HCT116 (cell line): Measurements from ENCODE around the gene CPNE2. TPM values are rescaled to one million over a fixed set of nuclear protein-coding genes. Genes with fewer than 3 reads are reported as not detected.

Experiments used
- ATAC-seq: fragments of 200-7000 bp; cut with Tn5 transposase; 2 replicates; pipeline ENCODE4 v1.9.1; 2020; ENCODE audit warnings: mild to moderate bottlenecking, moderate library complexity
- BruUV-seq: library from RNA; stranded (reverse); fragments of 400-500 nt; replicated peaks from 2 replicates; lab custom pipeline; 2021; lab: Mats Ljungman, UMichigan
- CTCF ChIA-PET: fragments of 300-600 bp; sonication (Branson Sonifier 250); formaldehyde crosslinking; loops from one replicate; lab custom pipeline; 2021; ENCODE audit warnings: antibody characterized with exemption; lab: Charles Lee
- POLR2A ChIA-PET: fragments of 300-600, 350-600 bp; sonication (Branson Sonifier 250); formaldehyde crosslinking; loops from one replicate; lab custom pipeline; 2021; ENCODE audit warnings: antibody characterized with exemption; lab: Charles Lee
- RAD21 ChIA-PET, 2 experiments: fragments of 300-600 bp; sonication (Branson Sonifier 250); formaldehyde crosslinking; loops; one replicate each; lab custom pipeline; 2023; ENCODE audit warnings: low total read pairs in 2 of 2; ENCODE audit not compliant: uncharacterized antibody in 2 of 2, unreplicated experiment in 2 of 2, low non-redundant PET in 1 of 2; lab: Charles Lee
- DNase-seq: peaks from one replicate; pipeline ENCODE4 v3.0.0-alpha.2; 2010; ENCODE audit warnings: low read depth, low spot score
- H2AFZ ChIP-seq: fragments of 200-600 bp; shearing (Covaris generic), sonication (generic); 2 replicates; pipeline ENCODE4 v1.6.1; 2017; ENCODE audit warnings: low read depth, mixed run types, mixed read lengths, antibody characterized with exemption, low read length; ENCODE audit not compliant: poor library complexity, severe bottlenecking
- H3K27ac ChIP-seq: 2 replicates; pipeline ENCODE4 v1.5.1; 2012; ENCODE audit warnings: low read depth, low read length
- H3K27me3 ChIP-seq: fragments of 200-600 bp; sonication (generic); 2 replicates; pipeline ENCODE4 v1.6.1; 2016; ENCODE audit warnings: mixed run types, low read length, mixed read lengths; ENCODE audit not compliant: insufficient read depth
- H3K36me3 ChIP-seq, 2 experiments: fragments of 200-500 bp in 1 of 2; fragments of 200-600 bp in 1 of 2; sonication (Bioruptor generic) in 1 of 2; sonication (generic) in 1 of 2; 2 replicates each; pipeline versions ENCODE4 v1.5.1 to v1.6.1; 2014 to 2016; ENCODE audit warnings: low read length in 2 of 2, inconsistent platforms in 1 of 2, mixed read lengths in 1 of 2, mixed run types in 1 of 2; ENCODE audit not compliant: insufficient read depth in 2 of 2, control insufficient read depth in 1 of 2
- H3K4me1 ChIP-seq, 2 experiments: fragments of 200-600 bp in 1 of 2; sonication (generic) in 1 of 2; 2 replicates each; pipeline versions ENCODE4 v1.5.1 to v1.6.1; 2012 to 2017; ENCODE audit warnings: low read length in 2 of 2, inconsistent platforms in 1 of 2, mild to moderate bottlenecking in 1 of 2, mixed read lengths in 1 of 2, mixed run types in 1 of 2, moderate library complexity in 1 of 2; ENCODE audit not compliant: insufficient read depth in 2 of 2, control insufficient read depth in 1 of 2
- H3K4me2 ChIP-seq: fragments of 200-600 bp; sonication (generic); 2 replicates; pipeline ENCODE4 v1.6.1; 2017; ENCODE audit warnings: mixed run types, low read length, mixed read lengths
- H3K4me3 ChIP-seq, 2 experiments: fragments of 200-600 bp in 1 of 2; sonication (generic) in 1 of 2; replicated peaks in 1 of 2; 2 replicates each; pipeline ENCODE4 v1.5.1; 2011 to 2016; ENCODE audit warnings: low read length in 2 of 2, control low read depth in 1 of 2, low read depth in 1 of 2, mild to moderate bottlenecking in 1 of 2, mixed read lengths in 1 of 2, mixed run types in 1 of 2
- H3K79me2 ChIP-seq: fragments of 200-600 bp; sonication (generic); 2 replicates; pipeline ENCODE4 v1.6.1; 2017; ENCODE audit warnings: mild to moderate bottlenecking, mixed run types, low read length, moderate library complexity, mixed read lengths; ENCODE audit not compliant: insufficient read depth
- H3K9ac ChIP-seq: fragments of 200-600 bp; sonication (generic); 2 replicates; pipeline ENCODE4 v1.6.1; 2016; ENCODE audit warnings: low read length, mixed read lengths
- H3K9me2 ChIP-seq: fragments of 200-600 bp; sonication (generic), shearing (Covaris generic); 2 replicates; pipeline ENCODE4 v1.6.1; 2017; ENCODE audit warnings: mixed run types, mild to moderate bottlenecking, moderate library complexity; ENCODE audit not compliant: insufficient read depth
- H3K9me3 ChIP-seq, 2 experiments: fragments of 200-500 bp in 1 of 2; fragments of 200-600 bp in 1 of 2; sonication (Bioruptor generic) in 1 of 2; sonication (generic) in 1 of 2; 2 replicates each; pipeline ENCODE4 v1.6.1; 2014 to 2017; ENCODE audit warnings: low read length in 2 of 2, mixed read lengths in 2 of 2, inconsistent platforms in 1 of 2, low read depth in 1 of 2, mild to moderate bottlenecking in 1 of 2, mixed run types in 1 of 2, moderate library complexity in 1 of 2; ENCODE audit not compliant: control insufficient read depth in 1 of 2, insufficient read depth in 1 of 2
- H4K20me1 ChIP-seq: fragments of 200-600 bp; sonication (generic), shearing (Covaris generic); 2 replicates; pipeline ENCODE4 v1.6.1; 2017; ENCODE audit warnings: mixed run types, mild to moderate bottlenecking, moderate library complexity; ENCODE audit not compliant: insufficient read depth
- CBX3 ChIP-seq: IDR thresholded peaks from 2 replicates; pipeline ENCODE4 v1.6.1; 2012; ENCODE audit warnings: low read depth
- EZH2 ChIP-seq: fragments of 200-600 bp; sonication (generic); IDR thresholded peaks from 2 replicates; pipeline ENCODE4 v1.6.1; 2017; ENCODE audit warnings: antibody characterized with exemption, mixed run types
- FOSL1 ChIP-seq: IDR thresholded peaks from 2 replicates; pipeline ENCODE4 v1.6.1; 2012; ENCODE audit warnings: low read depth
- JUND ChIP-seq: IDR thresholded peaks from 2 replicates; pipeline ENCODE4 v1.6.1; 2012
- POLR2A ChIP-seq: IDR thresholded peaks from 2 replicates; pipeline ENCODE4 v1.7.0; 2011; ENCODE audit warnings: borderline replicate concordance; ENCODE audit not compliant: insufficient read depth, insufficient read length; ENCODE audit errors: extremely low read depth
- POLR2AphosphoS5 ChIP-seq: IDR thresholded peaks from 2 replicates; pipeline ENCODE4 v1.6.1; 2011; ENCODE audit warnings: mild to moderate bottlenecking, low read depth, low read length, moderate library complexity
- SIN3A ChIP-seq: IDR thresholded peaks from 2 replicates; pipeline ENCODE4 v1.6.1; 2012; ENCODE audit warnings: low read depth
- SP1 ChIP-seq: IDR thresholded peaks from 2 replicates; pipeline ENCODE4 v1.6.1; 2012; ENCODE audit warnings: low read depth
- SRF ChIP-seq: IDR thresholded peaks from 2 replicates; pipeline ENCODE4 v1.6.1; 2012; ENCODE audit warnings: low read depth
- TCF7L2 ChIP-seq: IDR thresholded peaks from 2 replicates; pipeline ENCODE4 v1.7.0; 2011; ENCODE audit warnings: borderline replicate concordance, inconsistent platforms; ENCODE audit not compliant: insufficient read depth, insufficient read length; ENCODE audit errors: extremely low read depth
- ZFX ChIP-seq: fragments of 450-650 bp; IDR thresholded peaks from 2 replicates; pipeline ENCODE4 v1.6.1; 2017
- intact Hi-C: fragments of 100-400 bp; cut with micrococcal nuclease; formaldehyde crosslinking; loops from 2 replicates; pipeline ENCODE4 v1.10.0; 2022
- total RNA-seq: library from RNA; stranded (reverse); gene quantifications from one replicate; pipeline ENCODE4 v1.2.1, GENCODE V29; 2021; ENCODE audit not compliant: unreplicated experiment
- TF ChIP-seq, protein P1 (sequence below): IDR thresholded peaks from 2 replicates; pipeline ENCODE4 v1.6.1; 2012; ENCODE audit warnings: low read depth
- TF ChIP-seq, protein P2 (sequence below): IDR thresholded peaks from 2 replicates; pipeline ENCODE4 v1.6.1; 2012

CPNE2 gene
- total RNA-seq, 1 experiment from 2014 or later, result 31.2 TPM

DNA sequence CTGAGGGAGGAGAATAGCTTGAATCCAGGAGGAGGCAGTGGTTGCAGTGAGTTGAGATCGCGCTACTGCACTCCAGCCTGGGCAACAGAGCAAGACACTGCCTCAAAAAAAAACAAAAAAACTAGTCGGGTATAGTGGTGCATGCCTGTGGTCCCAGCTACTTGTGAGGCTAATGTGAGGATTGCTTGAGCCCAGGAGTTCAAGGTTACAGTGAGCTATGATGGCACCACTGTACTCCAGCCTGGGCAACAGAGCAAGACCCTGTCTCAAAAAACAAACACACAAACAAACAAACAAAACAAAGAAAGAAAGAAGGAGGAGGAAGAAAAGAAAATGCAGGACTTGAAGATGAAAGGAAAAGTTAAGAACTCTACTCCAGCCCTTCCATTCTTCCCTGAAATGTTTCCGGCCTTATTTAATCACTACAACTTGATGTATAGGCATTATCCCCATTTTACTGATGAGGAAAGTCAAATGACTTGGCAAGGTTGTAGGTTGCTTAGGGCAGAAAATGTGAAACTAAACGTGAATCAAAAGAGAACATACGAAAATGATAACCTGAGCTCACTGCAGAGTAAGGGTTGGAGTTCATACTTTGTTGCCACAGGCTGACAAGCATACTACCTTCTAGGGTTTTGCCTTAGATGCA is 63.4 kb downstream of the CPNE2 start:
- no TSS peak for BruUV-seq
- CTCF ChIA-PET, result no interaction called here
- no peak for ATAC-seq

DNA sequence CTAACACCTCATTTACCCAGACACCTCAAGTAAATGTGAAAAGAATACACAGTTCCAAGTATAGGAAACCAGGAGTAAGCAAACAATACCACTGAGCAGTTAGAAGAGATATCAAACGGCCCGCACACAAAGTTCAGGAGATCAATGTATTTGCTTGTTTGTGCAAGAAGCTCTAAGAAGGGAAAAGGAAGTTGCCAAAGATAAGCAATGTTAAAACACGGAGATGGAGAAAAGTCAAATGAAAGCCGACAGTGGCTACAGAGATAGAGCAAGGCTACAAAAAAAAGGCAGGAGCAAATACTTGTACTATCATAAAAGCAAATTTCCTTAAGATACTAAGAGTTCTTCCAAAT is 63.9 kb downstream of the CPNE2 start:
- Histone ChIP-seq H3K27ac (no peak overlapping the region), H3K36me3 (peaks cover 28 to 34% of the 10 kb centered on the region in 2 experiments; a peak in 3 of 4 replicates), H3K79me2 (no peaks in the 10 kb centered on the region), H3K4me2 (no peak overlapping the region), H3K9ac (no peak overlapping the region), H3K4me3 (no peak overlapping the region), H2AFZ (no peak overlapping the region), H3K4me1 (no peaks in the 10 kb centered on the region), H3K9me3 (no peaks in the 10 kb centered on the region), H3K27me3 (no peaks in the 10 kb centered on the region), H3K9me2 (no peaks in the 10 kb centered on the region), H4K20me1 (no peaks in the 10 kb centered on the region)
- intact Hi-C loops, result no loop called here
- ChIA-PET RAD21 (no interaction called here), POLR2A (no interaction called here), CTCF (no interaction called here)
- BruUV-seq, result no TSS peak
- DNase-seq (no peak), ATAC-seq (no peak)
- TF ChIP-seq CBX3, result no peak
- TF ChIP-seq SRF, result no peak
- no peak for TF ChIP-seq POLR2AphosphoS5
- TF ChIP-seq, protein P1, sequence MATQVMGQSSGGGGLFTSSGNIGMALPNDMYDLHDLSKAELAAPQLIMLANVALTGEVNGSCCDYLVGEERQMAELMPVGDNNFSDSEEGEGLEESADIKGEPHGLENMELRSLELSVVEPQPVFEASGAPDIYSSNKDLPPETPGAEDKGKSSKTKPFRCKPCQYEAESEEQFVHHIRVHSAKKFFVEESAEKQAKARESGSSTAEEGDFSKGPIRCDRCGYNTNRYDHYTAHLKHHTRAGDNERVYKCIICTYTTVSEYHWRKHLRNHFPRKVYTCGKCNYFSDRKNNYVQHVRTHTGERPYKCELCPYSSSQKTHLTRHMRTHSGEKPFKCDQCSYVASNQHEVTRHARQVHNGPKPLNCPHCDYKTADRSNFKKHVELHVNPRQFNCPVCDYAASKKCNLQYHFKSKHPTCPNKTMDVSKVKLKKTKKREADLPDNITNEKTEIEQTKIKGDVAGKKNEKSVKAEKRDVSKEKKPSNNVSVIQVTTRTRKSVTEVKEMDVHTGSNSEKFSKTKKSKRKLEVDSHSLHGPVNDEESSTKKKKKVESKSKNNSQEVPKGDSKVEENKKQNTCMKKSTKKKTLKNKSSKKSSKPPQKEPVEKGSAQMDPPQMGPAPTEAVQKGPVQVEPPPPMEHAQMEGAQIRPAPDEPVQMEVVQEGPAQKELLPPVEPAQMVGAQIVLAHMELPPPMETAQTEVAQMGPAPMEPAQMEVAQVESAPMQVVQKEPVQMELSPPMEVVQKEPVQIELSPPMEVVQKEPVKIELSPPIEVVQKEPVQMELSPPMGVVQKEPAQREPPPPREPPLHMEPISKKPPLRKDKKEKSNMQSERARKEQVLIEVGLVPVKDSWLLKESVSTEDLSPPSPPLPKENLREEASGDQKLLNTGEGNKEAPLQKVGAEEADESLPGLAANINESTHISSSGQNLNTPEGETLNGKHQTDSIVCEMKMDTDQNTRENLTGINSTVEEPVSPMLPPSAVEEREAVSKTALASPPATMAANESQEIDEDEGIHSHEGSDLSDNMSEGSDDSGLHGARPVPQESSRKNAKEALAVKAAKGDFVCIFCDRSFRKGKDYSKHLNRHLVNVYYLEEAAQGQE, result no peak
- no peak for TF ChIP-seq SIN3A
- no peak for TF ChIP-seq SP1
- TF ChIP-seq ZFX, result no peak
- TF ChIP-seq, protein P2, sequence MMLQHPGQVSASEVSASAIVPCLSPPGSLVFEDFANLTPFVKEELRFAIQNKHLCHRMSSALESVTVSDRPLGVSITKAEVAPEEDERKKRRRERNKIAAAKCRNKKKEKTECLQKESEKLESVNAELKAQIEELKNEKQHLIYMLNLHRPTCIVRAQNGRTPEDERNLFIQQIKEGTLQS, result no peak
- TF ChIP-seq TCF7L2, result no peak
- no peak for TF ChIP-seq POLR2A
- TF ChIP-seq FOSL1, result no peak
- TF ChIP-seq JUND, result no peak

More for the DNA sequence above, 63.4 kb downstream of the CPNE2 start:
- ChIA-PET POLR2A (no interaction called here), RAD21 (no interaction called here)
- H3K4me3 ChIP-seq, result no peak overlapping the region
- no peak overlapping the region for H3K9ac ChIP-seq
- no peaks in the 10 kb centered on the region for H3K4me1 ChIP-seq
- DNase-seq, result no peak
- no peak overlapping the region for H2AFZ ChIP-seq
- H3K36me3 ChIP-seq, result peaks cover 28 to 31% of the 10 kb centered on the region in 2 experiments; a peak in 3 of 4 replicates
- TF ChIP-seq, protein P2, result no peak
- TF ChIP-seq EZH2, result no peak
- TF ChIP-seq, all 23 proteins: peak for 0
- H3K27ac ChIP-seq, result no peak overlapping the region
- H3K4me2 ChIP-seq, result no peak overlapping the region
- no peaks in the 10 kb centered on the region for H3K79me2 ChIP-seq
- H3K27me3 ChIP-seq, result no peaks in the 10 kb centered on the region
- no peaks in the 10 kb centered on the region for H3K9me3 ChIP-seq
- H4K20me1 ChIP-seq, result no peaks in the 10 kb centered on the region
- no peaks in the 10 kb centered on the region for H3K9me2 ChIP-seq
- intact Hi-C loops, result no loop called here
